GM21717 (cell line): ENCODE results near the gene RUNDC3A.

Experiments used
- ATAC-seq: cut with Tn5 transposase; IDR thresholded peaks from one replicate; pipeline ENCODE4 v1.9.1; 2021; ENCODE audit warnings: mild to moderate bottlenecking, moderate library complexity; ENCODE audit not compliant: unreplicated experiment

Gene RUNDC3A

DNA sequence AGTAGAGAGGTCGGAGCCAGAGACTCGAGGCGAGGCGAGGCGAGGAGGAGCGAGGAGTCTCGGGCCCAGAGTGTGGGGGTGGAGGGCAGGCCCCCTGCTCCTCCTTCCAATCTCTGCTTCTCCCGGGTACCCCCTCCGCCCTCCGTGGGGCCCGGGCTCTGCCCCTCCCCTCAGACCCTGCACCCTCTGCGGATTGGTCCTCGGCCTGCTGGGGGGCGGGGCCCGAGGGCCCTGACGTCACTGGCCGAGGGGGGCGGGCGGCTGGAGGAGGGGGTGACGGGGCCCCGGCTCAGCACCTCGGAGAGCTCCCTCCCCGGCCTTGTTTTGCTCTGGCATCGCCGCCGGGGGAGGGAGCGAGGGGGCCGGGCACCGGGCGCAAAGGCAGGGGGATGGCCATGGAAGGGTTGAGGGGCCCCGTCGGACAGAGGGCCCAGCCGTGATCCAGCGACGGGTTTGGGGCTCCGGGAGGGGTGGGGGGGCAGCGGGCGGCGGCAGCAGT, at the start of gene RUNDC3A:
Gene RUNDC3A (plus strand): TSS at position 282 of the 499 bp plus-strand sequence. CDS start 232 bp downstream, outside the sequence.
- ATAC-seq: no peak

DNA sequence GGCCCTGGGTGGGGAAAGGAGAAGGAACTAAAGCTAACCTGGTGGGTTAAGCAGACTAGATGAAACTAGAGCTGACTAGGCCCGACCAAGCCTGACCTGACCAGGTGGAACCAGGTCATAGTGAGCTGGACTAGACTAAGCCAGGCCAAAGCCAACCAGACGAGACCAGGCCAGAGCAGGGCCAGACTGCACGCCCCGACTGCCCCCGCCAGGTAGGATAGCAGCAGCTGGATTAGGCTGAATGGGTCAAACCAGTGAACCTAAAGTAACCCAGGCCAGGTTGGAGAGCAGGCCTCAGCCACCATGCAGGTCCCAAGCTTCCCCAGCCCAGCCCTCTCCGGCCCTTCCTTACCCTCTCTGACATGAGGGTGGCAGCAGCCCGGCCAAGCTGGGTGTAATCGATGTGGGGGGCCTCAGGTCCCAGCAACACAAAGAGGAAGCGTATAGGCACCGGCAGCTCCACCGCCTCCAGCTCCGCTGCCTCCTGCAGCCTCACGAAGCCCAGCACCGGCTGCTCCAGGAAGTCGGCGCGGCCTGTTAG, 49.5 kb upstream of the RUNDC3A start:
- no peak for ATAC-seq

DNA sequence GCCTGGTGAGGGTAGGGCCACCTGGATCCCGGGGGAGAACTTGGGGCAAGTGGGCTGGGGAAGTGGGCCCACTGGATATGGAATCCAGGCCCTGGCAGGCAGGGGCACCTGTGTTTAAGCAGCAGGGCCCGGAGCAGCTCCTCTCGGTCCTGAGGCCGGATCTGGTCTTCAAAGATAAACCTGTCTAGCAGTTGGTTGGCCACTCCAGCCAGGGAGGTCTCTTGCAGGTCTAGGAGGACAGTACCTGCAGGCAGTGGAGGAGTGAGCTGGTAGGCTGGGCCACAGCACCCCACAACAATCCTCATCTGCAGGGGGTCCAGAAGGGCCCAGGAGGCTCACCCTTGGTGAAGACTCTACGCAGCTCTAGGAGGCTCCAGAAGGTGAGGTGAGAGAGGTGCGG, 48.1 kb upstream of the RUNDC3A start:
- ATAC-seq: no peak

DNA sequence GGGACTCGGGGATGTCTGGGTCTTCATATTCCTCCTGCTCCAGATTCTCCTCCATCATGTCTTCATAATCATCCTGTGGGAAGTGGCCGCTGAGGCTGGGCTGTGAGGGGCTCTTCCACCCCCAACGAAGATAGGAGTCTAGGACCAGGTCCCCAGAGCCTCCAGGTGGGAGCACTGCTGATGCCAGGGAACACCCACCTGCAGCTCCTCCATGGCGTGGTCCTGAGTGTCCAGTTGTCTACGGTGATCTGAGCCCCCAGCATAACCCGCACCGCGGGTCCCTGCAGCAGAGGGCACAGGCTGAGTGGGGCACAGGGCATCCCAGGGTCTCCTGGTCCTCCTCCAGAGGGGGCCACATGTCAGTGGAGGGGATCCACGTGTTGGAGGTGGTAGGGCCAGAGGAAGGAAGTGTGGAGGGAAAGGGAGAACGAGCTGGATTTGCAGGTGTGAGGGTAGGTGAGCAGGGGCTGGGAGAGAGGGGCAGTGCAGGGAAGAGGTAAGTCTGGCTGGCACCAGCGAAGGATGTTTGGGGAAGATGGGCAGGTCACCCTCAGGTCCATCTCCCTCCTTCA, 45.7 kb upstream of the RUNDC3A start:
- ATAC-seq: no peak

DNA sequence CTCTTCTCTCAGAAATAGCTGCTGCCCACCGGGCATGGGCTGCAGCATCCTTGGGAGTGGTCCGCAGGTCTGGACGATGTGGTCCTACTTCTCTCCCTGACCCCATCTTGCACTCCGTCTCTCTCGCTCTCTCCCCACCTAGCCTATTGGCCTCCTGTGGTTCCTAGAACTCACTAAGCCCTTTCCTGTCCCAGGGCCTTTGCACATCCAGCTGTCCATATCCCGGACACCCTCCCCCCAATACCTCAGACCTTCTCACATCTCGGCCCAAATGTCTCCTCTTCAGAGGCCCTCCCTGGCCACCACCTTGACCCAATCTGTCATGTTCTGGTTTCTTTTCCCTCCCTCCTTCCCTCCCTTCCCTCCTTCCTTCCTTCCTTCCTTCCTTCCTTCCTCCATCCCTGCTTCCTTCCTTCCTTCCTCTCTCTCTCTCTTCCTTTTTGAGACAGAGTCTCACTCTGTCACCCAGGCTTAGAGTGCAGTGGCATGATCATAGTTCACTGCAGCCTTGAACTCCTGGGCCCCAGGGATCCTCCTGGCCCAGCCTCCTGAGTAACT, 45.0 kb upstream of the RUNDC3A start:
- ATAC-seq: no peak

DNA sequence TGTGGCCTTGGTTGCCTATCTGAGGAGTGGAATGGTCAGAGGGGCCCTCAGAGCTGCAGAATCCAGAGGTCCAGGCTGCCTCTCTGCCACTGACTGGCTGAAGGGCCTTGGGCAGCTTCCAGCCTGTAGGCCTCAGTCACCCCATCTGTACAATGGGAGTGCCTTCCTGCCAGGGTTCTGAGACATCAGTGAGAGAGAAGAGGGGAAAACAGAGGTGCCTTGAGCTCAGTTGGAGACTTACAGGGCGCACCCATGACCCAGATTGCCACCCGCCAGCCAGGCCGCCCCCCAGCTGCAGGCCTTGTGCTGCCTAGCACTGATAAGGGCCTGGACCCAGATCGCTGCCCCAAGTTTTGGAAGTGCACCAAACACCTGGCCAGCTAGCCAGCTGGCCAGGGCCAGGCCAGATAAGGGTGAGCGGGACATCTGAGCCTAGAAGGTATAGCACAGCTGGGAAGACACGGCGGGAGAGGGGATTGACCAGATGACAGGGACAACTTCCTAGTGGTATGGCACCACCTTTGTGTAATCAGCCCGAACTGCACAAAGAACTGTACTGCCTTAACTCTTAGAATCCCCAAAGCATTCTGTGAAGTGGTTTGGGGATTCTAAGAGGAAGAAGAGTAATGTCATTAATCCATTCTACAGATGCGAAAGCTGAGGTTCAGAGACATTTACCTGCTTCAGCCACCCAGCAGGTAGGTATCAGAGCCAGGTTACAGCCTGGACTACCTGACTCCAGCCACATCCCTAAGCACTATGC, 41.8 kb upstream of the RUNDC3A start:
- ATAC-seq: no peak

DNA sequence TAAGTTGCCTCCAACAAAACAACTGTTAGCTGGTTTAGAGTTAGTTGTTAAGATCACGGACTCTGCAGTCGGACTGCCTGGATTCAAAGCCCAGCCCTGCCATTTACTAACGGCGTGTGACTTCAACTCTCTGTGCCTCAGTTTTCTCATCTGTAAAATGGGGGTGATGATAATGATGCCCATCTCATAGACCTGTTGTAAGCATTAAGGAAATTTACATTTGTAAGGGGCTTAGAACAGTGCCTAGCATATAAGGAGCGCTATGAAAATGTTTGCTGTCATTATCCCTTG, 41.3 kb upstream of the RUNDC3A start:
- no peak for ATAC-seq

DNA sequence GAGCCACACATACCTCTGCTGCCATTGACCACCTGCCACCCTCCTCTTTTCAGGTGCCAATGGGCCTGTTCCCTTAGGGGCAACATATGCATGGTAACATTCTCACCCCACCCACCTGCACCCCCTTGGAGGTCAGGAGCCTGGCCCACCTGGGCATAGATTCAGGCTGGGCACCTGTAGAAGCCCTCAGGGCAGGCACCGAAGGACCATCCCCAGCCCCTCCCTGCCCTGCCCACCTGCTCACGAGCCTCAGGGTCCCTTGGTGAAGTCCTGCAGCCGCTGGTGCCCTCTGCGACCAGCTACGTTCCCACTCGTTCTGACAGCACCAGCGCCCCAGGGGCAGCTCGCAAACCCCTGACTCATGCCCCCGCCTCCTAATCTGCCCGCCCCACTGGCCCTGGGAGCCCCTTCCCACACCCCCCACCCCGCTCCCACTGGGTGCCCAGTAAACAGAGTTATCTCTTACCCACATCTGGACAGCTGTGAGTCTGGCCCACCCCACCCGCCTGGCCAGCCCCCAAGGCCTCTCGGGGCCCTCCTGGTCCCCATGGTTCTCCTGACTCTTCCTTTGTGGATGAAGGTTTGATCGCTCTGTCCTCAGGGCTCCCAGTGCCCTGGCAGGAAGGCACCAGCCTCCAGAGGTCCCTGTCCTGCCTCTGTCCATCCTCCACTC, 40.4 kb upstream of the RUNDC3A start, which contains the start of gene SLC4A1:
Gene SLC4A1 (minus strand): TSS at position 318 of the 673 bp plus-strand sequence. CDS start 5,269 bp downstream, outside the sequence.
- no peak for ATAC-seq

DNA sequence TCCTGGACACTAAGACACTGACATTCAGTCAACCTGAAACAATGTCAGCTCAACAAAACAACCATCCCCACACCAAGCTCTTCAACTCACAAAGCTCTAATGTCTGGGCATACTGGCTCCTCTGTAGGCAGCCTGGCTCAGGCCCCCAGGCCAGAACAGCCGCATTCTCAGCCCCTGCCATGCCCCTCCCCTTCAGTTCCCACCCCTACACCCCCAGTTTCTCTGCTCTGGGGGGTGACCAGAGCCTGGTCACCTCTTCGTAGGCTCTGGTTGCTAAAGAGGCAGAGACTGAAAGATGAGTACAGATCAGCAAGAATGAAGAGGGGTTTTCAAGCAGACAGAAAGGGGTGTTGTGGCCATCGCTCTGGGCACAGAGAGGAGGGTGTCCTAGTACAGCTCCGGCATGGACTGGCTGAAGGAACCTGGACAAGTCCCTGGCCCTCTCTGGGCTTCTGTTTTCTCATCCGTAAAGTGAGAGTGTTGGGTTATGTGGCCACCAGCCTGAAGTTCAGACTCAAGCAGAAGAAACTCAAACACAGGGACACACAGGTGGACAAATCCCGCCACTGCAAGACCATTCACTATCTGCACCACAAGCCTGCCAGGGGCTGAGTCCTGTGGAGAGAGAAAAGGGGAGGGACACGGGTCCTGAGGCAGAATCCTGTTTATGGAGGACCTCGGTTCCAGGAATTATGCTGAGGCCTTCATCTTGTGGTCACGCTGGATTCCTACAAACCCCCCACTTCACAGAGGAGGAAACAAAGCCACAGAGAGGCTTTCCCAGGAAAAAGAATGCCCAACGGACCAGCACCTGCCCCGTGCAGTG, 39.5 kb upstream of the RUNDC3A start:
- ATAC-seq: no peak

DNA sequence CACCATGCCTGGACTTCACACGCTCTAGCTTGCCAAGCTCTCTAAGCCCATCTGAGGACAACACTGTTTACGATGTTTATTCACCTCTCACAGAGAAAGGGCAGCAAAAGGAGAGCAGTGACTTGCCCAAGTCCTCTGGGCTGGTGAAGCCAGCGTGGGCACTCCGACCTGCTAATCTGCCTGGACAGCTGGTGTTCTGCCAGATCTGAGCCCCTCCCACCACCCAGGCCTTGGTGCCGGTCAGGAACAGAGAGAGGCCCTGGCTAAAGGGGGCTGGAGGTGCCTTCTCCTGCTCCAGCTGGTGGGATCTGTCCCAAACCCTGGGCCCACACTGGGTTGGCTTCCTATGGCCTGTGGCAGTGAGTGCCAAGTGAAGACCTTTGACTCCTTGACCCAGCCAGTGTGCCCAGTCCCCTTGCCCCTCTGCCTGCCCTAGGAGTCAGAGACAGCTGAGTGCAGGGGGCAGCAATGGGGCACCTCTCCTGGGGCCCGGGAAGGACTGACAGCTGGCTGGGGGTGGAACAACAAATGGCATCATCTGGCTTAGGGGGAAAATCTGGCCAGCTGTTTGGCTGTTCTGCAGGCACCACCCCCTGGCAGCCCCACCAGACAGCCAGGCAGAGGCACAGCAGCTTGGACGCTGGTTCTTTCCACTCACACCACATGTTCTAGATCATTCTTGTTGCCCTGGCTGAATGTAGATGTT, 38.7 kb upstream of the RUNDC3A start:
- ATAC-seq: no peak

DNA sequence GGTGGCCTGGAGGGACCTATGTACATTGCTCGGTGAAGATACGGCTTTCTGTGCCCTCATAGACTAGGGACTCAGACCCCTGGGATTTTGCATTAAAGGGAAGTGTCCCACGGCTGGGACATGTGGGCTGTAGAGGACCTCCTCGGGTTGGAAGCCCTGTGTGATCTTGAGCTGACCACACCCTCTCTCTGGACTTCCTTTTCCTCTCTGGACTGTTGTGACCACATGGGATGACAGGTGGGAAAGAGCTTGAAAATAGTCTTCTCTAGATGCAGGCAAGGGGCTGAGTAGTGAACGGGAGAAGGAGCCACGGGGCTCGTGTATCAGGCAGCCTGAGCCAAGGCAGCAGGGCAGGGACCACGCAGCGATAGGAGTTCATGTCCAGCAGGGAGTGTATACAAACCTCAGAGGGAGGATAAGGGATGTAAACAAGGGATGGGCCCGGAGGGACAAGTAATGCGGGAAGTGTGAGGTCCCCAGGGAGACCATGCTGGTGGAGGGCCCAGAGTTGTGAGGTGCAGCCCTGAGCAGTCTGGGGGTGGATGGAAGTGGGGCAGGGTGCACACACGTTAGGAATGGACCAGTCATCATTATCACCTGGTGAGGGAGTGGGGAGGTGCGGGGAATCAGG, 36.0 kb upstream of the RUNDC3A start:
- no peak for ATAC-seq

DNA sequence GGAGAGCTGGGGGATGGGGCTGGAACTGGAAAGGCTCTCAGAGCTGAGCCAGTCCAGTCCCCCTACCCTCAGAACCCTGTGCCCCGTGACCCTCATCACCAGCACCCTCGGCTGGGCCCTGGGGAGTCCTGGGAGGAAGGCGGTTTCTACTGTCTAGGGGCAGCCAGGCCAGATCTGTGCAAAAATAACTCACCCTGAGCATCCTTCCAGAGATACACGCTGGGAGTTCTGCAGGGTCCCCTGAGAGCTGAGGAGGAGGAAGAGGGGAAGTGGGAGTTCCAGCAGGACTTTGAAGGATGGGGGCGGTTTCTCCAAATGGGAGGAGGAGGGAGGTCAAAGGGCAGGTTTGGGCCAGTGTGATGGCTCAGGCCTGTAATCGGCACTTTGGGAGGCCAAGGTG, 35.4 kb upstream of the RUNDC3A start:
- ATAC-seq: no peak

DNA sequence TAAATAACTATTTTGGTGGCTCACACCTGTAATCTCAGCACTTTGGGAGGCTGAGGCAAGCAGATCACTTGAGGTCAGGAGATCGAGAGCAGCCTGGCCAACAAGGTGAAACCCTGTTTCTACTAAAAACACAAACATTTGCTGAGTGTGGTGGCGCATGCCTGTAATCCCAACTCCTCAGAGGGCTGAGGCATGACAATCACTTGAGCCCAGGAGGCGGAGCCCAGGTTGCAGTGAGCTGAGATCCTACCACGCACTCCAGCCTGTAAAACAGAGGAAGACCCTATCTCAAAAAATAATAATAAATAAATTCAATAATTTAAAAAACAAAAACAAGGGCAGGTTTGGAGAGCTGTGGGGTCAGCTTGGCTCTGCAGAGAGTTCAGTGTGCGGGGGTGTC, 34.8 kb upstream of the RUNDC3A start:
- ATAC-seq: no peak

DNA sequence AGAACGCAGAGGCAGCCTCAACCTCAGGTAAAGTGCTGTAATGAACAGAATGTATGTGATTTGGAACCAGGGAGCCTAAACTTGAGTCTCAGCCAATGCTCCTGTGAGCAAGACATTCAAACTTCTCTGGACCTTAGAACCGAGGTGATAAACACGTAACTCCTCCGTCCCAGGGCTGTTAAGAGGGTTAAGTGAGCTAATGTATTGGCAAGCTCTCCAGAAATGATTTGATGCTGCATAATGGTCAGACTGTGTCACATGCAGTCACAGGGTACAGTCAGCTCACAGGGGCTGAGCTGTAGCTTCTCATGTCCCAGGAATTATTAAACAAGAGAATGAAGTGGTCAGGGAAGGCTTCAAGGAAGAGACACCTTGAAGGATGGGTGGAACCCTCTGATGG, 30.4 kb upstream of the RUNDC3A start:
- no peak for ATAC-seq

DNA sequence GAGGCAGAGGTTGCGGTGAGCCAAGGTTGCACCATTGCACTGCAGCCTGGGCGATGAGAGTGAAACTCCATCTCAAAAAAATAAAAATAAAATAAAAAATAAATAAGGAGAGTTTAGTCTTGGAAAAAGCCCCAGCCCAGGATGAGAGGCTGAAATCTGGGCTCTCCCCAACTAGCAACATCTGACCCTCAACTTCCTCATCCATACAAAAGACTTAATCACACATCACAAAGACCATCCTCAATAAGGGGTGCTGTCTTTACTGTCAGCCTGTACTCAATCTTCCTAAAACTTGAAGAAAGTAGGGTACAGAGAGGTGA, 29.1 kb upstream of the RUNDC3A start:
- no peak for ATAC-seq

DNA sequence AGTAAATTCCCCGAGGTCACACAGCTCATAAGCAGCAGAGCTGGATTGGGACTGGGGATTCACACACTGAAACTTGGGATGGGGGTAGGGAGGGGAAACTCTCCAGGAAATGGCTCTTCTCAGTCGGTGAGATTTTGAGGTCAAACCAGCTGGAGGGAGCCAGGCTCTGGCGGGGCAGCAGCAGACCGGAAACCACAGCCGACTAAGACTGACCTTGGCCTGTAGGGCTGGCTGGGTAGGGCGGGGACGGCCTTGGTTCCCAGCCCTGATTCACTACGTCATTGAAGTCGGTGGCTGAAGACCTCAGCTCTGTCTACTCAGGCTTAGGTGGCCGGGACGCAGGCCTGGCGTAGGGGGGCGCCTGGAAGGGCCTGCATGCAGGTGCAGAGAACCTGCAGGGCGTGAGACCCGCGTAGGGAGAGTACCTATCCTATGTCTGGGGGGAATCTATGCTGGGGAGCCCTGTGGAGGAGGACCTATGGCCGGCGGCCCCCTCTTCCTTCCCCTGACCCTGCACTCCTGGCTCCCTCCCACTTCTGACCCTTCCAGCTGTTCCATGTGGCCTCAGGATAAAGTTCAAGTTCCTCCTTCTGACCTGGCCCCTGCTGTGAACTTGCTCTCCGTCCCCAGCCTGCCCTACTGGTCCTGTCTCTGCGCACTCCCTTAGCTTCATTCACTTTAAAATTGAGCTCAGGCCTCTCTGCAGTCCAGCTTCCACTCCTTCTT, 28.6 kb upstream of the RUNDC3A start:
- ATAC-seq: peak; percentile 67

DNA sequence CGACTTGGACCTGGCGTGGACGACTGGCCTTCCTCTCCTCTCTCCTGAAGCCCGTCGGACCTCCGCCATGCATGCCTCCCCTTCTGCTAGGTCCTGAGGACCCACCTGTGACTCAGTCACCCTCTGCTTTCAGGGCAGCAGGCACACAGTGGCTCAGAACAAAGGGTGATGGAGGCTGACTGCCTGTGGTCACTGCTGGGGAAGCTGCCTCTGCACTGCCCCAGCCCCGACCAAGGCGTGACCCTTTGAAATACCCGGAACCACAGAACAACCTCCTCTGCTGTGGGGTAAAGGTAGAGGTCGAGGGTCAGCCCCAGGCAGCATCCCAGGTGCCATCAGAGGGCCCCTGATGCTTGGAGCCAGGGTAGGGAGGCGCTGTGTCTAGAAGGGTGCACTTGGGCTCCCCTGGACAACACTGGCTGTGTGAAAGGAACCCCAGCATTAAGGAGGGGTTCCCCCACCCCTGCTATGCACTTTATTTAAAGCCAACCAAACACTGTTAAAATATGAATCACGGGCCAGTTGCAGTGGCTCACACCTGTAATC, 27.9 kb upstream of the RUNDC3A start:
- no peak for ATAC-seq

DNA sequence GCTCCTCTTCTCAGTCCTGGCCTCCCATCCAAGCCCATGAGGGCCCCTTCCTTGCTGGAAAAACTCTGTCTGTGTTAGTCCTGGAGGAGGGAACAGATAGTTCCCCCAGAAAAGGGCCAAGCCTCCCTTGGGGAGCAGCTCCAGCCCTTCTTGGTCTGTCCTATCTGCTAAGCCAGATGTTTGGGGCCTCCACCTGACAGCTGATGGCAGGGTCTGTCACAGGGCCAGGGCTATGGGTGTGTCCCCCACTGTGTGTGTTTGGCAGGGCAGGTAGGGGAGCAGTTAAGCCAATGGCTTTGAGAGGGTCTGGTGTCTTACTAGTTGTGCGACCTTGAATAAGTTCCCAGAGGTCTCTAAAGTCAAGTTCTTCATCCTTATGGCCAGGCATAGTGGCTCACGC, 26.8 kb upstream of the RUNDC3A start:
- ATAC-seq: no peak

DNA sequence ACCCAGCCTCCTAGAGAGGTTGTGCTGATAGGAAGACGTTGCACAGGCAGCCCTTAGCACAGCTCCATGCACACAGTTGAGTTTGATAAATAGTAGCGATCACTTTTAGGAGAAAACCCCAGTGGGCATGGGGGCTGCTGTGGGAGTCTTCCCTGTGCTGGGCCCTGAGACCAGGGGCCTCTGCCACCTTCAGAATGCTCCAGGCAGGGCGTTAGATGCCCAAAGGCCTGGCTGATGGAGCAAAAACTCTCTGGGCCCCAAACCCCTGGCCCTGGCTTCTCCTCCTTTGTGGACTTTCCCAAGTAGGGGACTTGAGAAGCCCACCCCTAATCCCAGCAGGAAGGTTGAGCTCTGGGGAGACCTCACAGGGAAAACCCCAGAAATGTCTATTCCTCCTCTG, 26.1 kb upstream of the RUNDC3A start:
- ATAC-seq: no peak
